Measurements from ENCODE around the gene RBM12.
"Not testable (repeated sequence)": the region's sequence is repeated elsewhere in the genome, so short reads cannot be mapped to it uniquely, and the experiment has no call there.

RBM12 gene

GRCh38 chr20:35664466-35665206, at the start of gene RBM12, which contains the start of gene CPNE1:
Gene RBM12 (minus strand): TSS chr20:35664900. CDS start chr20:35655322, 9,578 bp downstream.
Gene CPNE1 (minus strand): TSS chr20:35664900. CDS start chr20:35632923, 31,977 bp downstream.
- DNase-seq = peak; percentile 85

GRCh38 chr20:35714127-35714526, 49.4 kb upstream of the RBM12 start:
- no peak for DNase-seq

GRCh38 chr20:35713120-35713519, 48.4 kb upstream of the RBM12 start:
- DNase-seq = not testable (repeated sequence)

GRCh38 chr20:35711588-35712209, 47.0 kb upstream of the RBM12 start:
- DNase-seq = no peak

GRCh38 chr20:35710884-35711587, 46.3 kb upstream of the RBM12 start:
- DNase-seq = no peak

GRCh38 chr20:35710039-35710438, 45.3 kb upstream of the RBM12 start:
- DNase-seq = no peak

- no peak for DNase-seq
Measured at GRCh38 chr20:35709259-35709658, 44.6 kb upstream of the RBM12 start.

- no peak for DNase-seq
Measured at GRCh38 chr20:35708502-35708901, 43.8 kb upstream of the RBM12 start.

- not testable (repeated sequence) for DNase-seq
Measured at GRCh38 chr20:35706591-35707529, 42.2 kb upstream of the RBM12 start.

GRCh38 chr20:35705894-35706293, 41.2 kb upstream of the RBM12 start:
- DNase-seq = not testable (repeated sequence)

- DNase-seq = no peak
Measured at GRCh38 chr20:35704514-35705261, 40.0 kb upstream of the RBM12 start.

GRCh38 chr20:35702824-35703695, 38.4 kb upstream of the RBM12 start:
- DNase-seq = no peak

- no peak for DNase-seq
Measured at GRCh38 chr20:35702051-35702823, 37.5 kb upstream of the RBM12 start.

GRCh38 chr20:35700625-35701148, 36.0 kb upstream of the RBM12 start:
- no peak for DNase-seq

GRCh38 chr20:35699957-35700624, 35.4 kb upstream of the RBM12 start:
- no peak for DNase-seq

GRCh38 chr20:35699127-35699956, 34.6 kb upstream of the RBM12 start, which contains the start of the genes NFS1 and ROMO1:
Gene NFS1 (minus strand): TSS chr20:35699352. CDS start chr20:35699288, 64 bp downstream.
Gene ROMO1 (plus strand): TSS chr20:35699405. CDS start chr20:35699633, 228 bp downstream.
- peak; percentile 68 to 72 for DNase-seq

- no peak for DNase-seq
Measured at GRCh38 chr20:35698298-35699126, 33.8 kb upstream of the RBM12 start.

Measured in AML-193 (cell line).